Left lung (tissue), 10 donors: Measurements from ENCODE around the gene RAPGEF4. TPM values are rescaled to one million over a fixed set of nuclear protein-coding genes. Genes with fewer than 3 reads are reported as not detected.

Experiments
- ATAC-seq: fragments of 200-7000 bp; cut with Tn5 transposase; one replicate; pipeline ENCODE4 v1.9.1; 2020; ENCODE audit warnings: moderate library complexity
- DNase-seq, 4 donors: peaks; one replicate each; pipeline ENCODE4 v3.0.0-alpha.2; 2013 to 2020
- H3K27ac ChIP-seq, 2 donors: fragments of 200-600 bp; sonication (generic) in 1 of 2; one replicate each; pipeline versions ENCODE4 v1.5.0 to v1.8.0; 2020 to 2021
- H3K27me3 ChIP-seq, 2 donors: fragments of 200-600 bp; sonication (generic) in 1 of 2; one replicate each; pipeline versions ENCODE4 v1.5.0 to v1.8.0; 2020 to 2021
- H3K36me3 ChIP-seq, 2 donors: fragments of 200-600 bp; sonication (generic) in 1 of 2; one replicate each; pipeline versions ENCODE4 v1.5.0 to v1.8.0; 2020 to 2021
- H3K4me1 ChIP-seq, 2 donors: fragments of 200-600 bp; one replicate each; pipeline ENCODE4 v1.8.0; 2021
- H3K4me3 ChIP-seq, 2 donors: fragments of 200-600 bp; sonication (generic) in 1 of 2; one replicate each; pipeline versions ENCODE4 v1.5.0 to v1.8.0; 2020 to 2021; ENCODE audit warnings: mild to moderate bottlenecking in 1 of 2
- H3K9me3 ChIP-seq, 2 donors: fragments of 200-600 bp; sonication (generic) in 1 of 2; one replicate each; pipeline versions ENCODE4 v1.5.0 to v1.8.0; 2020 to 2021
- CTCF ChIP-seq, 2 donors: fragments of 200-600 bp; sonication (generic) in 1 of 2; IDR thresholded peaks; one replicate each; pipeline versions ENCODE4 v1.5.0 to v1.8.0; 2021; ENCODE audit warnings: antibody characterized with exemption in 2 of 2
- intact Hi-C, 2 donors: fragments of 100-400 bp; cut with DNase I; formaldehyde crosslinking; loops; one replicate each; pipeline versions ENCODE4 v1.11.2 to v1.14.2; 2022
- polyA plus RNA-seq, 6 donors: library from polyadenylated mRNA; unstranded; fragments of 120-200 nt; gene quantifications; one replicate each; pipeline ENCODE4 v1.2.1, GENCODE V29; 2013; ENCODE audit not compliant: insufficient read length in 6 of 6
- total RNA-seq, 2 donors: library from RNA; stranded (reverse); fragmentation: NEBNext Ultra II Directional; extraction: Animal tissue kit (Norgen Biotek cat#: 25700); gene quantifications; one replicate each; pipeline ENCODE4 v1.2.1, GENCODE V29; 2021
- donor health status: DM: no; HTN: yes; CAD: no.
- donor health status: DM: no; HTN: no; CAD: no.

The RAPGEF4 gene
- total and polyA plus RNA-seq, 8 donors: 9.1 to 16.2 (median 11.8) TPM

- no peaks in the 10 kb centered on the region for H3K36me3 ChIP-seq
- no peaks in the 10 kb centered on the region for H3K4me1 ChIP-seq
- no peak overlapping the region for H3K27ac ChIP-seq
- no peak overlapping the region for H3K4me3 ChIP-seq
- ATAC-seq (no peak), DNase-seq (no peak)
- no peaks in the 10 kb centered on the region for H3K27me3 ChIP-seq
- intact Hi-C loops: no loop called here
- no peak for TF ChIP-seq CTCF (IDR thresholded peaks at IDR 0.05)
- no peaks in the 10 kb centered on the region for H3K9me3 ChIP-seq
Observed at GRCh38 chr2:172951554-172951953, 215.9 kb downstream of the RAPGEF4 start.

DNA sequence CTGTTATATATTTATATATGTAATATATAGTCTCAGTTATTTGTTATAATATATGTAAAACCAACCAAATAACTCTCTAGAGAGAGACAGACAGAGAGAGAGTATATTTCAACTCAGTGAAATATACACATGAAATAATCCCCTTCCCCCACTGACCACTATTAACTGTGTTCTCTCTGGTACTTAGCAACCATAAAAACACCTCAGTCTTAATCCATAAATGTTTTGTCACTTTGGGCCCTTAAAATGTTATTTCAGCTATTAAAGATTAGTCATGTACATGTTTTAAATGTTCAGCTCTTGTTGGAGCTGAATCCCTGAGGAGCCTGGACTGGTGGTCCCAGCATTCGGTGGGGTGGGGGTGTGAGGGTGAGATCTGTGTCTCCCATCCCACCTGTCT is 217.8 kb downstream of the RAPGEF4 start:
- H3K4me3 ChIP-seq: no peak overlapping the region
- no peak for TF ChIP-seq CTCF (IDR thresholded peaks at IDR 0.05)
- H3K27me3 ChIP-seq: no peaks in the 10 kb centered on the region
- H3K4me1 ChIP-seq: no peaks in the 10 kb centered on the region
- H3K36me3 ChIP-seq: no peaks in the 10 kb centered on the region
- intact Hi-C loops: no loop called here
- no peaks in the 10 kb centered on the region for H3K9me3 ChIP-seq
- H3K27ac ChIP-seq: no peak overlapping the region
- ATAC-seq: no peak
- DNase-seq: no peak

- DNase-seq: peak in 1 of 4 donors; percentile 52
Observed at GRCh38 chr2:172953970-172954852, 218.6 kb downstream of the RAPGEF4 start.

GRCh38 chr2:172955587-172955986 is 219.9 kb downstream of the RAPGEF4 start:
- ATAC-seq: no peak
- TF ChIP-seq CTCF (IDR thresholded peaks at IDR 0.05): no peak
- DNase-seq: no peak
- no peaks in the 10 kb centered on the region for H3K4me1 ChIP-seq
- intact Hi-C loops: no loop called here
- H3K9me3 ChIP-seq: no peaks in the 10 kb centered on the region
- no peaks in the 10 kb centered on the region for H3K27me3 ChIP-seq
- no peak overlapping the region for H3K27ac ChIP-seq
- H3K36me3 ChIP-seq: no peaks in the 10 kb centered on the region
- no peak overlapping the region for H3K4me3 ChIP-seq

More at GRCh38 chr2:172953970-172954852, 218.6 kb downstream of the RAPGEF4 start:
- Histone ChIP-seq H3K27ac (no peak overlapping the region), H3K4me1 (no peaks in the 10 kb centered on the region), H3K36me3 (no peaks in the 10 kb centered on the region), H3K27me3 (no peaks in the 10 kb centered on the region), H3K4me3 (no peak overlapping the region), H3K9me3 (no peaks in the 10 kb centered on the region)
- no peak for ATAC-seq
- intact Hi-C loops: no loop called here
- TF ChIP-seq CTCF (IDR thresholded peaks at IDR 0.05): no peak

- ATAC-seq (no peak), DNase-seq (no peak)
- H3K4me1 ChIP-seq: no peaks in the 10 kb centered on the region
- H3K9me3 ChIP-seq: no peaks in the 10 kb centered on the region
- no peak for TF ChIP-seq CTCF (IDR thresholded peaks at IDR 0.05)
- no peak overlapping the region for H3K4me3 ChIP-seq
- intact Hi-C loops: no loop called here
- H3K27ac ChIP-seq: no peak overlapping the region
- H3K27me3 ChIP-seq: no peaks in the 10 kb centered on the region
- H3K36me3 ChIP-seq: no peaks in the 10 kb centered on the region
Observed at GRCh38 chr2:172957734-172958133, 222.1 kb downstream of the RAPGEF4 start.
